GM21723 (cell line): ENCODE measurements around the gene NTM.

Source experiments
- ATAC-seq: cut with Tn5 transposase; IDR thresholded peaks from one replicate; pipeline ENCODE4 v1.9.1; 2021; ENCODE audit warnings: mild to moderate bottlenecking, moderate library complexity; ENCODE audit not compliant: unreplicated experiment

NTM gene

DNA sequence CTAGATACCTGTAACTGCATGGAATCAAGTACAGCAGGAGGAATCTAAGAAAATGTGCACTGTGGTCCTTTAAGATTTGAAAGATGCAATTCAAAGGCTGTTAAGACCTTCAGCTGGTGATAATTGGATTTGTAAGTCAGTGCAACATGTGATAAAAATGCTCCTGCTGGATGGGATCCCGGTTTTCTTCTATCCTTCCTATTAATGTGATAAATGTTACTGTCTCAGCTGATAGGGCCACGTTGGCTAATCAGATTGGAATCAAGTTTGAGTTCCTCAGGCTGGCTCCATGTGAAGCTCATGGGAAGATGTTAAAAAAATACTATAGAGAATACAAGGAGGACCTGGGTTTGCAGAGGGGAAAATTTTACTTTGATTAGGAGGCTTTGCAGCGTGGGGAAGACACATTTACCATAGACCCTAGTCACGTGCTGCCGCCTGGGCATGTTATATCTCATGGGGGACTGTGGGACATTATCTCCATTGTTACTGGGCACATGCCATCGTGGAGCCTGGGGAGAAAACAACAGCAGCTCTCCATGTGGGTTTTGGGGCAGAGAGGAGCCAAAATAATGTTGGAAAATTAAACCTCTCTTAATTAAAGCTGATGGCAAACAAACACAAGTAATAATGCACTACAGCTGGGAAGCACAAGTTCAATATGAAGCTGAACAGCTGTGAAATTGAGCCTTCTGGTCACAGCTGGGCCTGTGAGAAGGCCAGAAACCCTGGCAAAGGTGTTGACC lies 652.5 kb downstream of the NTM start:
- ATAC-seq: no peak

DNA sequence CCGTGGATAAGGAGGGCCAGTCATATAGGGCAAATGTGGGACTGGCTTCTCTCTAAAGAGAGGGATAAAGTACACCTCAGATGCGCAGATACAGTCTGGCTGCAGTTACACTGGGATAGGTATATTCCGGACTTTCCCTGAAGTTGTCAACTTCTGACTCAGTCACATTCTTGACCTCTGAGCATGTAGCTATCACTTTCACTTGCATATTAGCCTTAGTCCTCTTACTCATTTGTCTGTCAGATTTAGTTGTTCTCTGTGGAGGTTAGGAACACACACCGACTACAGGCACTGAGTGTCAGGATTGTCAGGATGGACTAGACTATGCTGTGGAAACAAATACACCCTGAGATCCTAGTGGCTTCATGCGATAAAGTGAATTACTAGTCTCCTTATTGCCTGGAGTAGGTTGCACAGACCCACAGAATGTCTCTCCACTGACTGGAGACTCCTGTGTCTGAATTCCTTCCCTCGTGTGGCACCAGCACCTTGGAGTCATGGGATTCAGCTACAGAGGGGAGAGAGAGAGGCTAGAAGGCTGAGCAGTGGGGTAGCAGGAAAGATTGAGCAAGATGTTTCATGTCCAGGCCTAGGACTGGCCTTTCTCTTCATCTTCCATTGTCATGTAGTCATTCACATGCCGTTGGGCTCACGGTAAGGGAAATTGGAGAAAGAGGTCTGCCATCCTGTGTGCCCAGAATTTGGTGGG lies 654.3 kb downstream of the NTM start:
- no peak for ATAC-seq

DNA sequence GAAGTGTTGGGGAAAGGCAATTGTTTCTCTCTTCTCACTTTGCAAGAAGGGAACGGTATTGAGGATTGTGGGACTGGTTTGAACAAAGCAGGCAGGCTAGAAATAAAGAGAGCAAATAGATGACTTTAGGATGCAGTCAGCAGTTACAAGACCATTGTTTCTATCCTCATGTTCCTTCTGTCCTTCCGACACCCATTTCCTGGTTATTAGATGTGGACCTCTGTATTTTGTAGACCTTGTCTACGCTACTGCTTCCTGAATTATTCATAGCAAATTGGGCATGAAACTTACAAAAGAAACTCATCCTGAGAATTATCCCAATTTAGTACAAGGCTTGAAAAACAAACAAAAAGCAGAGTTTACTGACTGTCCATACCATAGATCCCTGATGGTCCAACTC lies 656.3 kb downstream of the NTM start:
- ATAC-seq: no peak

DNA sequence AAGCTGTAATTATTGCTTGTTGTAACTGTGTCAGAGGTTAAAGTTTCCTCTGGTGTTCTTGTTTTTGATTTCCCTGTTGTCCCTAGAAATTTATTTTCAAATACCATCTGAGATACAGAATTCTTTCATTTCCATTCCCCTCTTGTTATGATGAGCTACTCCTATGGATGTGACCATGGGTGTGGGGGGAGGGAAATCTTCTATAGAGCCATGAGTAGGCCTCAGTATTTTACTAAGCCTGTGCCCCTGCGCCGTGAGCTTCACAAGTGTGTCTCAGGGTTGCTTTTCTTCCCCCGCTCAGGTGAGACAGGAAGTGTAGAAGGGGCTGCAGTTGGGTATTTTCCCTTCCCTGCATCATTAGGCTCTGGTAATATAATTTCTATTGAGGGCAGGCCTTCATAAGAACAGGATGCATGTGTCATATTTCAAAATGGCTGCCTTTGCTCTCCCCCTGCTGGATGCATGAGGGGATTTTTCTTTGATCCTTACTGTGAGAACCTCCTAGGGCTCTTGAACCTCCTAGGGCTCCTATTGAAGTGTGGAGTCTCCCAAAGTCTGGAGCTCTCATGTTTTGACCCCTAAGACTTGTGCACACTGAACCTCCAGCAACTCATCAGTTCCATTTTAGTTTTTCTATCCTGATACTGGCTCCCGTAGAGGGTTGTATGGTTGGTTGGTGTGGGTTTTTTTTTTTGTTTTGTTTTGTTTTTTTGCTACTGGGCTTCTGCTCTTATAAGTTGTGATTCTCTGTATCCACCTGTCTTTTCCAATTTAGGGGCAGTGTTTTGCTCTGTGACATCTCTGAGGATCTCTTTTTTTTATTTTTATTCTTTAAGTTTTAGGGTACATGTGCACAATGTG lies 658.2 kb downstream of the NTM start:
- peak; percentile 87 for ATAC-seq

DNA sequence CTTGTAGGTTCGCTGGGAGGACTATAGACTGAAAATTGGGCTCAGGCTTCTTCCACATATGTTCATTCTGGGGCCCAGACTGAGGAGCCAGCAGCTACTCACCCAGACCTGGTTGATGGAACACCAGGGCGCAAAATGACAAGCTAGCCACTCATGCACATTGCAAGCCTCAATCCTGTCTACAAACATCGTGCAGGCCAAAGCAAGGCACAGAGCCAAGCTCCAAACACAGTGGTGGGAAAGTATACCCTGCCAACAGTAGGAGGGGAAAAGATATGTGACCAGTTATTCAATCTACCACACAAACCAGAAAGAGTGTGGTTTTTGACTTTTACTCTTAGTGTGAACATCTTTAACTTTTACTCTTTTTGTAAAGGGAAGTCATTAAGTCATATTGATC lies 660.5 kb downstream of the NTM start:
- ATAC-seq: no peak

DNA sequence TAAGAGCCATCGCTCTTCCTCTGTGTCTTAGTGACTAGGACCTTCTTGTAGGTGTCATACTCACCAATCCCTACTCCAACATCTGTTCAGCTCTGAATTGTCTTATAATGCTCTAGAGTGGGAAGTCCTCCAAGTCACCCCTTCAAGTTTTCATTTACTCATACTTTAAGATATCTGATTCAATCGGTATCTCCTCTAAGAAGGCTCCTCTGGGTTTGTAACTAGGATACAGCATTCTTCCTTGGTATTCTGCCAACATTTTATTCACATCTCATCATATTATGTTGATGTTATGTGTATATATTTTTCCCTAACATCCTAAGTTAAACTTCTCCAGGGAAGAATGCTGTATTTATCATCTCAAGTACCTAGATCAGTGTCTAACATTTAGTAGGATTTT lies 662.1 kb downstream of the NTM start:
- ATAC-seq: no peak

DNA sequence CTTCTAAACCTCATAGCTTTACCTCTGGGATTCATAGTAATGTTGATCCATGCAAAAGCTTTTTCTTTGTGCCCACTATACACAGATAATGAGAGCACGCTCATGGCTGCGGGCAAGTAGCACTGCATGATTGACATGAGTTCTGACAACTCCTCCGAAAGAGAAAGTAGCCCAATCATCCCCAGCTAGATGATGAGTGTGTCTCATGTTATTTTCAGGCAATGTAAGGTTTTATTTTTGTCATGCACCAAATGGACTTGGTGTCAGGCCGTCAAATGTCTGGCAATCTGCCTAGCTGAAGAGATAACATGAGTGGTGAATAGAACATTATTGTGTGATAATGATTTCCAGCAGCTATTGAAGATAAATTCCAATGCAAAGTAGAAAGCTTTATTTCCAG lies 662.6 kb downstream of the NTM start:
- no peak for ATAC-seq

DNA sequence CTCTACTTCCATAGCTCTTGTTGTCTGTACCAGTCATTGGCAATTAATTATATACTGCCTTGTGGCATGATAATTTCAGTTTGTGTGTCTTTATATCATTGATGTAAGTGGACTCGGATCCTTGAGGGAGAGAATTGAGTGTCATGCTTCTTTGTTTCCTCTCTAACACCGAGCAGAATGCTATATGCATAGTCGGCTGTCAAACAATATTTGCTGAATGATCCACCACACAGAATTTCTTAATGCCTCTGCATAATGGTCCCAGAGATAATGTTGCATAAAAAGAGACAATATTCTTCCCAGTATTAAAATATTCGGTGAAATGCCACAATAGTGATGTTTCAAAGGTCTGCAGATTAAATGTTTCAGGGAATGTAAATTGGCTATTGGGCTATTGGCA lies 664.8 kb downstream of the NTM start:
- ATAC-seq: no peak

DNA sequence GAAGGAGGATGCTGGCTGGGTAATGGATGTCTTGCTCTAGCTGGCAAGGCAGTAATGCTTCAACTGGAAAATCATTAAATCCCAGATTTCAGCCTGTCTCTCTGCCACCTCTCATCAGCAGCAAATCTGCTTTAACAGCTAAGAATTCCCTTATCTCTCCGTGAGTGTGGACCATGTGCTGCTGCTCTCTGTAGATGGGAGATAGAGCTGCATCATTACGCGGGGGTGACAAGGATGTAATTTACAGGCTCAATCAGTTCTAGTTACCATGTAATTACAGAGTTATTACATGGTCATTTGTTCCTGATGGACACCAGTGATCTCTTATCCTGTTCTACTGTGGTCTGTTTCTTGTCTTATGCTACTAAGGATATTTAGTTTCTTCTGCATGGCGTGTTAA lies 665.4 kb downstream of the NTM start:
- ATAC-seq: no peak

DNA sequence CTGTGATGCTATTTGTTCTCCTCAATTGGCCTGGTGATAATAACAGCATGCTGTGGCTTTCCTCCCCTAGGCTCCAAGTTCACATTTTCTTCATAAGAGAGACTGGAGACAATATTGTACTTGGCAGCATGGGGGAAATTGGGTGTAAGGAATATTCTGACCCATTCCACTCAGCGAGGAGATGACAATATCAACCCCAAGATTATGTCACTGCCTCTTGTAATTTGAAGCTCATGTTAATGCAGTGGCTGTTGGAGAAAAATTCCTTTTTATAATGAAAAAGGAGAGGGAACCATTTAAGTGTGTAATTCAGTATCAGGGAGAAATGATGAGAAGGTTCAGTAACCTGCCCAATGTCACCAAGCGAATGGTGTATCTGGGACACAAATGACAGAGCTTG lies 665.8 kb downstream of the NTM start:
- ATAC-seq: no peak

DNA sequence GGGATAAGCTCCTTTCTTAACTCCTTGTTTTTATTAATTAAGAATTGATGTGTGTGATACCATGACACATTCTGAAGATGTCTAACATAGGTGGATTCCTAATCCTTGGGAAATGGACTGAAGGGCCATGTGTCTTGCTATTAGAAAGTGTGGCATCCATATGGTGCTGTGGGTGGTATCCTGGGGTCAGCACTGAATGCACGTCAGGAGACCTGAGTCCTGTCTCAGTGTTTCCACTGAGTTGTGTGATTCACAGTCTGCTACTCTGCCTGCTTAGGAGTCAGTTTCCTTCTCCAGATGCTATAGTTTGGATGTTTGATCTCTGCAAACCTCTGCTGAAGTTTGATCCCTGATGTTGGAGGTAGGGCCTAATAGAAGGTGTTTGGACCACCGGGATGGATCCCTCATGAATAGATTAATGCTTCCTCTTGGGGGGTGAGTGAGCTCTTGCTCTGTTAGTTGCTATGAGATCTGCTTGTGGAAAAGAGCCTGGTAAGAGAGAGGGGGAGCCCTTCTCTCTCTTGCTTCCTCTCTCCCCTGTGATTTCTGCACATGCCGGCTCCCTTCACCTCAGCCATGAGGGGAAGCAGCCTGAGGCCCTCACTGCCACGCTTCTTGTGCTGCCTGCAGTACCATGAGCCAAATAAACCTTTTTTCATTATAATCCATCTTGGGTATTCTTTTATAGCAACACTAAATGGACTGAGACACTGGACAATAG lies 666.5 kb downstream of the NTM start:
- ATAC-seq: no peak

DNA sequence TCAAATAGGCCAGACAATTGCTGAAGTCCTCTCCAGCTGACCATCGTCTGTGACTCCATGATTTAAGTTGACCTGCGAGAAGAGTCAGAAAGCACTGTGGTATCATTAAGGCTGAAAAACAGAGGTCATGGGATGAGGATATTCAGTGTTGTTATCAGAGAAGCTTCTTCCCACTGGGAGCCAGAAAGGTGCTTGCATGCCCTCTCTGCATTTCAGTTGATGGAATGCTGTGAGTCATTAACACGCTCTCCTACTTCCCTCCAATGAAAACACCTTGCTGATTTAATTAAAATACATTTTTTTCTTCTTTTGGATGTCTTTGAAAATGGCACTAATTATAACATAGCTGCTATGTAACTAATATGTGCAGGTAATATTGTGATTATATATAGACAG lies 667.0 kb downstream of the NTM start:
- no peak for ATAC-seq

DNA sequence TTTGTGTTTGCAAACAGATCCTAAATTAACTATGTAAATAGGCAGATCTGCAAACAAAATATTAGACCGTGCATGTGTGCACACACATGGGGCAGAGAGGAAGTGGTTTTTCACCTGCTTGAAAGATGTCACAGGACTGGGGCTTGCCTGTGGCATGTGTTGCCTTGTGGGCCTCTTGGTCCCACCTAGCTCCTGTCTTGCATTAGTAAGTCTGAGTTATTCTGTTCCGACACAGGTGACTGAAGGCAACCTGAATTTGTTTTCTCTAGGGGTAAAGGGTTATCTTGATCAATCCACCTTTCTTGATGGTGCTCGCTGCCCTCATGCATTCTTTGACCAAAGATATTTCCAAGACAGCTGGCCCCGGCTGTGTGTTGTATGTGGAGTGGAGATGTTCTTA lies 667.5 kb downstream of the NTM start:
- ATAC-seq: no peak

DNA sequence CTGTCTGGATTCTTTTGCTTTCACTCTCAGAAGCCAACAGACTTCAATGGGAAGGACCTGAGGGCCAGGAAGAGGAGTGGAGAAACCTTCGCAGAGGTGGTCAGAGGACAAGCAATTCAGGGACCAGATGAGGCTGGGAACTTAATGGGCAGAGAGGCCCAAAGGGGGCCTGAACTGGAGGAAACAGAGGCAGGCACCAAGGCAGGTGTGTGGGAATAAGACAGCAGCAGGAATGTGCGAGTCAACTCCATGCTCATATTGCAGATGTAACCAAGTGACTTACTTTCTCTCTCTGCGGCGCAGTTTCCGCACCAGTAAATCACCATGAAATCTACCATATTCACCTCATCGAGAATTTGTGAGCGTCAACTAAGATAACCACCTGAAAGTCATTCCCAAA lies 669.1 kb downstream of the NTM start:
- no peak for ATAC-seq

DNA sequence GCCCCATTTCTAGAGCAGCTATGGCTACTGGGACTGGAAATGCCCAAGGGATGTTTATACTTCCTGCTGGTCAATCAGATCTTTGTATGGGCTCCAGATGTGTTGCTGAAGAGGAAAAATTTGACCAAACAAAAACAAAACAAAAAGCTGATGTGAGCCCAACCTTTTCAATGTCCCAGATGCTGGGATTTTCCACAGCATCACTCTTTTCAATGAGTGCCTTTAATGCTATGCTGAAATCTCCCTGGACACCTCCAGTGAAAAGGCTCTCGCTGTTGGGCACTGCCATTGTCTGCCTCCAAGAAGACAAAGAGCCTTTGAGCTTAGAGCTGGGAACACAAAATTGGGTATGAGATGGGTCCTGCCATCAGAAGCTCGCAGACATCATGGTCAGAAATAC lies 671.9 kb downstream of the NTM start:
- no peak for ATAC-seq

DNA sequence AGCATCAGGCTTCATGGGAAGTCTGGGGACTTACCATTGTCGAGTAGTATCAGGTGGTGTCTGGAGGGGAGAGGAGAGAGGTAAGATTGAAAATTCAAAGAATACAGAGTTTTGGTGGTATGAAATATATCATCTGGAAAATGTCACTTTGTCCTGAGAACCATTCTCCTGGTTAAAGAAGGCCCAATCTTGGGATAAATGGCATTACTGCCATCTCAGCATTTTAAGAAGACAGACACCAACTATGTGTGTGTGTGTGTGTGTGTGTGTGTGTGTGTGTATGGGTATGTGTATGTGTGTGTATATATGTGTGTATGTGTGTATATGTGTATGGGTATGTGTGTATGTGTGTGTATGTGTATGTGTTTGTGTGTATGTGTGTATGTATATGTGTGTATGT lies 673.3 kb downstream of the NTM start:
- no peak for ATAC-seq

DNA sequence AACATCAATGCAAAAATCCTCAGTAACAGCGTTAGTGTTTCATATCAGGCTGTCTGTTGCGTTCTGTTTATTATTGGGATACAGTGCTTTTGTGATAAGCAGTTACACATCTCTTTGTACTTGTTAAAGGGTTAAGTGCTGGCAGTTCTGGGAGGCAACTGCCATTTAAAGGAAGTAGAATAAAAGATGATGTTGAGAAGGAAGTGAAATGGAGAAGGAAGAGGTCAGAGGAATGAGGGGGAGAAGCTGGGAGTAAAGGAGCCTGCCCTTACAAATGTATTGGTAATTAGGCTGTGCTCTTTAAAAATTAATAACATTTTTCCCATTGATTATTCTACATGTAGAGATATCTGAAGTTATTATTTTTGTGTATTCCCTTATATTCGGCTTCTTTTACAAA lies 674.7 kb downstream of the NTM start:
- ATAC-seq: no peak

DNA sequence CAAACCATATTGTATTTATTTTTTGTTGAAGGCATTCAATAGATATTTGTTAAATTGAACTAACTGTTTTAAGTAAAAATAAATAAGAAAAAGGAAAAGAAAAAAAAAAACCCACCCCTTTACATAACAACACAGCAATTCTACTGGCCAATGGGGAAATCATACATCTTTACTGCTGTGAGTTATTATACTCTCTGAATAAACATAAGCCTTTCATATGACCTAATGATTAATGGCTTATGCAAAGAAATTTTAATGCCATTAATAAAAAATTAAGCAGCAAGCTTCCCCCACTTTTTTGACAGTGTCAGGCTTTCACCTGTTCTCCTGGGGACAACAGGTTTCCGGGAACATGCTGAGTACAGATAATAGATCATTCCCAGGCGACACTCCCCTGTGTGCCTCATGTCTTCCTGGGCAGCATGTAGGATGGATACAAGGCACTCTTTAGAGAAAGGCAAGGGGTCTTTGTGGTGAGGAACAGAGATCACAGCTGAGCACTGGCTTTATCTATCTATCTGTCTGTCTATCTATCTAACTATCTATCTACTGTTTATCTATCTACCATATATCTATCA lies 676.0 kb downstream of the NTM start:
- ATAC-seq: no peak

DNA sequence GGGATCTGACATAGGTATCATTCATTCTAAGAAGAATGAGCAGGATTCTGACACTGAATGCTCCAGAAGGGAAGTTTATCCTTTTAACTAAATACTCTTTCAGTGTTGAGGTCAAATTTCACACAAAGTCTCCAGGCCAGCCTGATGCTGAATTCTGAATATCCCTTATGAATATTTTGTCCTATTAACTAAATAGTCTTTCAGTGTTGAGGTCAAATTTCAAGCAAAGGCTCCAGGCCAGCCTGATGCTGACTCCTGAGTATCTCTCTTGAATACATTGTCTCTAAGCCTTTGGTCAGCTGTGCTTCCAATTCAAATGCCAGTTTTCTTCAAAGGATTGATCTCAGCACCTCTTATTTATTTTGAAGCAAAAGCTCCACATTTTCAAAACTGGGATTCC lies 676.8 kb downstream of the NTM start:
- no peak for ATAC-seq

DNA sequence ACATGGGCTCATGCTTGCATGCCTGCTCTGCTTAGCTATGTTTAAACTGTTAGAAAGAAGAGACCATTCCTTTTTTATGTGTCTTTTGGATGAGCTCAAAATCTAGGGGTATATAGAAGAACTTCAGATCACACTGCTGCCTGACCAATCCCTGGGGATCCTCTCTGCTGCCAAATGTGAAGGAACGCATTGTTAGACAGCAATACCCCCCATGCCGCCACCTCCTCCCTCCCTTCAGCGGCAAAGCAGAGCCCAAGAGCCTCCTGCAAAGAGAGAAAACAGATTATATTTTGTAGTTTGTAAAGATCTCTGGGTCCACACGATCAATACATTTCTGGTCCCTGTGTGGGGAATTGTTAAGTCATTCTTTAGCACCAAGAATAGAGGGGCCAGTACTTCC lies 677.6 kb downstream of the NTM start:
- no peak for ATAC-seq

DNA sequence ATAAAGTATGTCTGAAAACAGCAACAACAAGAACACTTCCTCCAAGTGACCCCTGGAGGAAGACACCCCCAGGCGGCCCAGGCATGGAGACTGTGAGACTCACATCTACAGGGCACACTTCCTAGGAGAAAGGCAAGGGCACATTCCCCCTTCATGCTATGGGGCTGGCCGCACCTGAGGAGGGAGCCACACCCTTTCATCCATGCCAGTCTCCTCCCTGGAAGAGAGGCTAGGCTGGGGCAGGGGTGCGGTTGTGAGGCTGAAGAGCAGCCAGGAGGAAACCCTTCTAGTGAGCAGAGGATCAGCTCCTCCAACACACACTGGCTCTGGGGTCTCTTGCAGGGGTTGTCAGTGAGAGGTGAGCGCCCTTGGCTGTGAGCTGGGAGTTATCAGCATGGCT lies 678.8 kb downstream of the NTM start:
- ATAC-seq: no peak
